Measurements from ENCODE around the gene ANAPC1. TPM values are rescaled to one million over a fixed set of nuclear protein-coding genes. Genes with fewer than 3 reads are reported as not detected.
A peak's percentile ranks its signal among the peaks of the same experiment; 100 is the strongest.

The ANAPC1 gene
- total and polyA plus RNA-seq, 2 donors from 2014 or later, result 5.8 to 33.2 TPM

- Histone ChIP-seq H3K4me3 (ENCODE audit: low read length in 3 of 3) (no peak overlapping the region), H3K9ac (ENCODE audit: low read length in 3 of 3) (no peak overlapping the region), H3K9me3 (ENCODE audit: control insufficient read depth in 2 of 3, insufficient read depth in 1 of 3, low read length in 3 of 3) (no peaks in the 10 kb centered on the region), H3K36me3 (ENCODE audit: control insufficient read depth in 2 of 3, insufficient read depth in 3 of 3, low read length in 3 of 3) (peaks cover 0 to 7% (median 4%) of the 10 kb centered on the region in 3 donors), H3K4me1 (ENCODE audit: control insufficient read depth in 2 of 3, insufficient read depth in 2 of 3, low read depth in 1 of 3, low read length in 3 of 3) (peaks cover 0 to 13% (median 5%) of the 10 kb centered on the region in 3 donors), H3K27ac (ENCODE audit: low read depth in 2 of 2, low read length in 2 of 2) (no peak overlapping the region), H3K27me3 (ENCODE audit: control insufficient read depth, insufficient read depth, low read length) (no peaks in the 10 kb centered on the region)
- FAIRE-seq (no peak), DNase-seq (no peak)
- intact Hi-C loops (cut with DNase I), result no loop called here
- no peak for TF ChIP-seq CTCF (IDR thresholded peaks at IDR 0.05; ENCODE audit: borderline replicate concordance, extremely low read depth, insufficient read depth)
Observed at GRCh38 chr2:111924617-111925107, 40.7 kb upstream of the ANAPC1 start.

GRCh38 chr2:111923276-111923804, 39.3 kb upstream of the ANAPC1 start:
- DNase-seq (peak in 4 of 5 donors; percentile 68 to 86 (median 76)), FAIRE-seq (no peak)
- Histone ChIP-seq H3K4me1 (ENCODE audit: control insufficient read depth in 2 of 3, insufficient read depth in 2 of 3, low read depth in 1 of 3, low read length in 3 of 3) (peaks cover 0 to 25% (median 10%) of the 10 kb centered on the region in 3 donors), H3K4me3 (ENCODE audit: low read length in 3 of 3) (no peak overlapping the region), H3K36me3 (ENCODE audit: control insufficient read depth in 2 of 3, insufficient read depth in 3 of 3, low read length in 3 of 3) (peaks cover 0 to 7% (median 2%) of the 10 kb centered on the region in 3 donors), H3K27me3 (ENCODE audit: control insufficient read depth, insufficient read depth, low read length) (no peaks in the 10 kb centered on the region), H3K27ac (ENCODE audit: low read depth in 2 of 2, low read length in 2 of 2) (no peak overlapping the region), H3K9me3 (ENCODE audit: control insufficient read depth in 2 of 3, insufficient read depth in 1 of 3, low read length in 3 of 3) (no peaks in the 10 kb centered on the region), H3K9ac (ENCODE audit: low read length in 3 of 3) (no peak overlapping the region)
- TF ChIP-seq CTCF (IDR thresholded peaks at IDR 0.05; ENCODE audit: borderline replicate concordance, extremely low read depth, insufficient read depth), result no peak
- intact Hi-C loops (cut with DNase I), result no loop called here

GRCh38 chr2:111919794-111920608, 36.0 kb upstream of the ANAPC1 start:
- intact Hi-C loops (cut with DNase I), result no loop called here
- H3K36me3 ChIP-seq (ENCODE audit: control insufficient read depth in 2 of 3, insufficient read depth in 3 of 3, low read length in 3 of 3), result peaks cover 0 to 7% (median 0%) of the 10 kb centered on the region in 3 donors
- H3K9ac ChIP-seq (ENCODE audit: low read length in 3 of 3), result peak overlapping the region in 1 of 3 donors; percentile 15
- no peak overlapping the region for H3K4me3 ChIP-seq (ENCODE audit: low read length in 3 of 3)
- H3K27ac ChIP-seq (ENCODE audit: low read depth in 2 of 2, low read length in 2 of 2), result peak overlapping the region; percentile 74 to 84
- DNase-seq (peak in 4 of 5 donors; percentile 49 to 94 (median 66)), FAIRE-seq (peak; percentile 89)
- peaks cover 0 to 24% (median 14%) of the 10 kb centered on the region in 3 donors for H3K4me1 ChIP-seq (ENCODE audit: control insufficient read depth in 2 of 3, insufficient read depth in 2 of 3, low read depth in 1 of 3, low read length in 3 of 3)
- no peak for TF ChIP-seq CTCF (IDR thresholded peaks at IDR 0.05; ENCODE audit: borderline replicate concordance, extremely low read depth, insufficient read depth)
- no peaks in the 10 kb centered on the region for H3K27me3 ChIP-seq (ENCODE audit: control insufficient read depth, insufficient read depth, low read length)
- H3K9me3 ChIP-seq (ENCODE audit: control insufficient read depth in 2 of 3, insufficient read depth in 1 of 3, low read length in 3 of 3), result no peaks in the 10 kb centered on the region

Measured in kidney (tissue), 14 donors.